GM12878 (cell line): Measurements from ENCODE around the gene LDLR. TPM values are rescaled to one million over a fixed set of nuclear protein-coding genes. Genes with fewer than 3 reads are reported as not detected.

Experiments
- ATAC-seq: fragments of 200-7000 bp; cut with Tn5 transposase; 3 replicates; pipeline ENCODE4 v1.9.1; 2020; ENCODE audit warnings: mild to moderate bottlenecking, moderate library complexity
- BruUV-seq: library from RNA; stranded (reverse); fragments of 400-500 nt; replicated peaks from 2 replicates; lab custom pipeline; 2021; lab: Mats Ljungman, UMichigan
- CTCF ChIA-PET: fragments of 300-600 bp; sonication (Branson Sonifier 250); formaldehyde crosslinking; extraction: SDS; loops from one replicate; lab custom pipeline; 2021; ENCODE audit warnings: inconsistent platforms; lab: Yijun Ruan, JAX
- POLR2A ChIA-PET: fragments of 350-600 bp; formaldehyde crosslinking; extraction: SDS; loops from one replicate; lab custom pipeline; 2021; ENCODE audit warnings: inconsistent platforms; lab: Charles Lee
- RAD21 ChIA-PET: fragments of 300-600 bp; sonication (Branson Sonifier 250); formaldehyde crosslinking; loops from one replicate; lab custom pipeline; 2023; ENCODE audit warnings: antibody characterized with exemption; ENCODE audit not compliant: unreplicated experiment; lab: Charles Lee
- SMC1A ChIA-PET: fragments of 300-600 bp; sonication (Branson Sonifier 250); formaldehyde crosslinking; loops from one replicate; lab custom pipeline; 2023; ENCODE audit not compliant: unreplicated experiment, uncharacterized antibody; lab: Charles Lee
- DNase-seq: peaks from one replicate; pipeline ENCODE4 v3.0.0-alpha.2; 2011; ENCODE audit warnings: low read depth, low spot score
- FAIRE-seq: peaks from 3 replicates; lab custom pipeline; 2011; peaks lifted over from hg19 to GRCh38; lab: Jason Lieb, UNC
- H2AFZ ChIP-seq: 2 replicates; pipeline ENCODE4 v1.6.0; 2011; ENCODE audit warnings: low read depth, low read length, control low read depth; ENCODE audit not compliant: control insufficient read depth
- H3K27ac ChIP-seq: 2 replicates; pipeline ENCODE4 v1.5.1; 2011; ENCODE audit warnings: control low read depth; ENCODE audit not compliant: control insufficient read depth, insufficient read depth
- H3K27me3 ChIP-seq, 2 experiments: replicated peaks in 1 of 2; 2 replicates each; pipeline versions ENCODE4 v1.6.0 to v1.6.1; 2011; ENCODE audit warnings: low read length in 1 of 2; ENCODE audit not compliant: control insufficient read depth in 2 of 2, insufficient read depth in 2 of 2
- H3K36me3 ChIP-seq, 2 experiments: 2 replicates each; pipeline ENCODE4 v1.5.1; 2011; ENCODE audit warnings: low read length in 1 of 2; ENCODE audit not compliant: control insufficient read depth in 2 of 2, insufficient read depth in 2 of 2
- H3K4me1 ChIP-seq: 2 replicates; pipeline ENCODE4 v1.6.1; 2011; ENCODE audit warnings: mild to moderate bottlenecking, low read length, moderate library complexity, mixed read lengths; ENCODE audit not compliant: control insufficient read depth, insufficient read depth
- H3K4me2 ChIP-seq: 2 replicates; pipeline ENCODE4 v1.6.0; 2011; ENCODE audit warnings: control low read depth; ENCODE audit not compliant: control insufficient read depth, insufficient read depth
- H3K4me3 ChIP-seq: fragments of 200-600 bp; sonication (generic); 2 replicates; pipeline ENCODE4 v1.5.1; 2016
- H3K79me2 ChIP-seq: 2 replicates; pipeline ENCODE4 v1.6.0; 2011; ENCODE audit warnings: low read length; ENCODE audit not compliant: control insufficient read depth, insufficient read depth
- H3K9ac ChIP-seq: 2 replicates; pipeline ENCODE4 v1.8.0; 2011; ENCODE audit warnings: low read length, control low read depth, mixed read lengths; ENCODE audit not compliant: control insufficient read depth, insufficient read depth
- H3K9me3 ChIP-seq: replicated peaks from 3 replicates; pipeline ENCODE4 v1.5.1; 2011; ENCODE audit warnings: mild to moderate bottlenecking, low read length; ENCODE audit not compliant: control insufficient read depth, insufficient read depth
- H4K20me1 ChIP-seq: 2 replicates; pipeline ENCODE4 v1.6.0; 2011; ENCODE audit not compliant: control insufficient read depth, insufficient read depth
- ATF7 ChIP-seq: fragments of 450-650 bp; IDR thresholded peaks from 2 replicates; pipeline ENCODE4 v1.6.1; 2016; ENCODE audit warnings: low read depth, mild to moderate bottlenecking
- CBFB ChIP-seq: IDR thresholded peaks from 2 replicates; pipeline ENCODE4 v1.6.1; 2016; ENCODE audit warnings: antibody characterized with exemption, low read depth
- FOS ChIP-seq: IDR thresholded peaks from 3 replicates; pipeline ENCODE4 v1.6.1; 2011; ENCODE audit warnings: borderline replicate concordance; ENCODE audit not compliant: insufficient read length; ENCODE audit errors: extremely low read depth
- IKZF1 ChIP-seq: fragments of 450-650 bp; conservative IDR thresholded peaks from 2 replicates; pipeline ENCODE4 v1.6.1; 2017; ENCODE audit warnings: antibody characterized with exemption, mild to moderate bottlenecking
- LARP7 ChIP-seq: fragments of 450-650 bp; IDR thresholded peaks from 2 replicates; pipeline ENCODE4 v1.6.1; 2017; ENCODE audit warnings: mild to moderate bottlenecking
- MEF2A ChIP-seq: IDR thresholded peaks from 2 replicates; pipeline ENCODE4 v1.6.1; 2011; ENCODE audit warnings: low read depth, mild to moderate bottlenecking, low read length, moderate library complexity; ENCODE audit not compliant: insufficient read depth
- MYC ChIP-seq: IDR thresholded peaks from 2 replicates; pipeline ENCODE4 v1.6.1; 2011; ENCODE audit warnings: mild to moderate bottlenecking, low read length, moderate library complexity, inconsistent platforms; ENCODE audit not compliant: insufficient read depth, insufficient replicate concordance, insufficient read length, severe bottlenecking
- NFYA ChIP-seq: IDR thresholded peaks from 2 replicates; pipeline ENCODE4 v1.6.1; 2011; ENCODE audit warnings: low read depth, mild to moderate bottlenecking, low read length, improper control_type of control experiment, borderline replicate concordance
- NR2C1 ChIP-seq: fragments of 450-650 bp; IDR thresholded peaks from 2 replicates; pipeline ENCODE4 v1.6.1; 2017; ENCODE audit warnings: antibody characterized with exemption, mild to moderate bottlenecking, moderate library complexity
- PAX8 ChIP-seq: fragments of 450-650 bp; IDR thresholded peaks from 2 replicates; pipeline ENCODE4 v1.6.1; 2017; ENCODE audit warnings: mild to moderate bottlenecking, moderate library complexity
- PBX3 ChIP-seq: IDR thresholded peaks from 2 replicates; pipeline ENCODE4 v1.6.1; 2011; ENCODE audit warnings: mild to moderate bottlenecking, low read depth, low read length, moderate library complexity; ENCODE audit not compliant: insufficient replicate concordance
- RAD21 ChIP-seq: IDR thresholded peaks from 2 replicates; pipeline ENCODE4 v1.6.1; 2011; ENCODE audit warnings: mild to moderate bottlenecking, low read depth, low read length, moderate library complexity; ENCODE audit not compliant: insufficient read depth
- SREBF1 ChIP-seq: IDR thresholded peaks from 2 replicates; pipeline ENCODE4 v1.6.1; 2012; ENCODE audit warnings: mild to moderate bottlenecking, low read length
- TCF12 ChIP-seq: IDR thresholded peaks from 2 replicates; pipeline ENCODE4 v1.6.1; 2011; ENCODE audit warnings: low read depth, mild to moderate bottlenecking, low read length
- YY1 ChIP-seq: IDR thresholded peaks from 2 replicates; pipeline ENCODE4 v1.6.1; 2011; ENCODE audit warnings: low read depth, mild to moderate bottlenecking, low read length
- ZNF274 ChIP-seq: IDR thresholded peaks from one replicate; pipeline ENCODE4 v1.8.0; 2011; ENCODE audit not compliant: insufficient read length, insufficient read depth
- ZNF687 ChIP-seq: fragments of 450-650 bp; IDR thresholded peaks from 2 replicates; pipeline ENCODE4 v1.6.1; 2017; ENCODE audit warnings: mild to moderate bottlenecking, moderate library complexity
- WGBS: methylation state at CpG from one replicate; pipeline ENCODE4 v1.1.6; 2016; ENCODE audit warnings: low lambda C conversion rate; ENCODE audit not compliant: insufficient replicate concordance, insufficient coverage; ENCODE audit errors: missing lambda C conversion rate; 5-methylcytosine and 5-hydroxymethylcytosine counted together
- in situ Hi-C: fragments of 300-500 bp; cut with MboI; formaldehyde crosslinking; loops from 9 replicates; pipeline ENCODE4 v1.14.3; 2018; ENCODE audit warnings: mixed read lengths
- intact Hi-C: fragments of 100-400 bp; cut with micrococcal nuclease; formaldehyde crosslinking; loops from one replicate; pipeline ENCODE4 v1.14.2; 2022; ENCODE audit not compliant: unreplicated experiment
- polyA plus RNA-seq, 11 experiments: library from polyadenylated mRNA; depleted of rRNA in 4 of 11; unstranded in 6 of 11; stranded (reverse) in 5 of 11; fragments of >200 nt; fragmentation: Nextera tagmentation in 4 of 11; fragmentation: Illumina TruSeq in 1 of 11; extraction: Ambion mirVana in 4 of 11; extraction: Trizol in 1 of 11; gene quantifications; 1 replicate in 1 of 11; 2 replicates in 10 of 11; pipeline versions ENCODE4 v1.2.1 to v1.2.3, GENCODE V29; 2011 to 2016; ENCODE audit warnings: inconsistent platforms in 2 of 11, missing spikeins in 2 of 11, low read depth in 1 of 11
- total RNA-seq, 4 experiments: library from RNA; depleted of rRNA in 3 of 4; stranded (reverse); fragments of >200 nt in 3 of 4; fragmentation: Illumina TruSeq in 1 of 4; extraction: Trizol in 1 of 4; gene quantifications; 2 replicates each; pipeline versions ENCODE4 v1.2.1 to v1.2.3, GENCODE V29; 2013 to 2021

Gene LDLR
- total and polyA plus RNA-seq, 10 of the 15 experiments (the other 5 are each of a cell fraction or from before 2014, with no cell fraction given), result 11.3 to 59.2 (median 27.3) TPM

- ChIA-PET CTCF (no interaction called here), RAD21 (no interaction called here), POLR2A (no interaction called here), SMC1A (no interaction called here)
- H3K27ac ChIP-seq, result no peak overlapping the region
- 98% methylated on average over 8 of the region's 8 CpGs for WGBS
- no TSS peak for BruUV-seq
- no peak overlapping the region for H3K4me2 ChIP-seq
- no peaks in the 10 kb centered on the region; the same call in 1 of the 2 replicates for H3K79me2 ChIP-seq
- intact Hi-C loops, result no loop called here
- FAIRE-seq, result no peak
- H4K20me1 ChIP-seq, result no peaks in the 10 kb centered on the region
- TF ChIP-seq NR2C1 (no peak), FOS (no peak), RAD21 (no peak), ZNF687 (no peak), SREBF1 (no peak), MYC (no peak), NFYA (no peak), ZNF274 (no peak), PBX3 (no peak), CBFB (no peak), IKZF1 (no peak), PAX8 (no peak), YY1 (no peak), ATF7 (no peak), LARP7 (no peak), TCF12 (no peak), MEF2A (no peak)
- no peaks in the 10 kb centered on the region for H3K27me3 ChIP-seq
- H3K4me3 ChIP-seq, result no peak overlapping the region
- no peak for DNase-seq
- peaks cover 24% of the 10 kb centered on the region for H3K4me1 ChIP-seq
- H3K36me3 ChIP-seq, result peaks cover 8 to 14% of the 10 kb centered on the region in 2 experiments; a peak in 3 of 4 replicates
- H3K9ac ChIP-seq, result no peak overlapping the region
- in situ Hi-C loops, result no loop called here
- H3K9me3 ChIP-seq, result no peaks in the 10 kb centered on the region
- H2AFZ ChIP-seq, result no peak overlapping the region
- ATAC-seq, result no peak
Measured at GRCh38 chr19:11054200-11054599, 35.1 kb upstream of the LDLR start.
